H1 (cell line): ENCODE measurements around the gene PTPRD. TPM values are rescaled to one million over a fixed set of nuclear protein-coding genes. Genes with fewer than 3 reads are reported as not detected.

ENCODE experiments used
- CTCF ChIA-PET: fragments of 300-600 bp; sonication (Branson Sonifier 250); formaldehyde crosslinking; loops from one replicate; lab custom pipeline; 2021; ENCODE audit not compliant: partially characterized antibody; lab: Charles Lee
- POLR2A ChIA-PET: fragments of 300-600 bp; sonication (Branson Sonifier 250); formaldehyde crosslinking; loops from one replicate; lab custom pipeline; 2021; ENCODE audit warnings: inconsistent platforms; ENCODE audit not compliant: partially characterized antibody; lab: Charles Lee
- DNase-seq, 2 experiments: peaks; one replicate each; pipeline versions ENCODE4 v3.0.0 to v3.0.0-alpha.2; 2010 to 2022; ENCODE audit warnings: low spot score in 2 of 2, low read depth in 1 of 2, mixed read lengths in 1 of 2
- FAIRE-seq: peaks from 2 replicates; lab custom pipeline; 2011; peaks lifted over from hg19 to GRCh38; lab: Jason Lieb, UNC
- H2AFZ ChIP-seq: 2 replicates; pipeline ENCODE4 v1.8.1; 2012; ENCODE audit warnings: low read length, inconsistent platforms
- H2AK5ac ChIP-seq: 2 replicates; pipeline ENCODE4 v1.6.1; 2013; ENCODE audit warnings: low read depth, low read length
- H2BK120ac ChIP-seq: replicated peaks from 2 replicates; pipeline ENCODE3; 2013; ENCODE audit warnings: low read depth, low read length, inconsistent platforms
- H2BK12ac ChIP-seq: 2 replicates; pipeline ENCODE4 v1.6.1; 2013; ENCODE audit warnings: low read depth, low read length
- H2BK15ac ChIP-seq: 2 replicates; pipeline ENCODE4 v1.6.1; 2013; ENCODE audit warnings: low read length
- H2BK20ac ChIP-seq: 2 replicates; pipeline ENCODE4 v1.6.1; 2013; ENCODE audit warnings: low read length
- H2BK5ac ChIP-seq: 2 replicates; pipeline ENCODE4 v1.6.1; 2013; ENCODE audit warnings: low read depth, low read length
- H3K14ac ChIP-seq: 2 replicates; pipeline ENCODE4 v1.6.1; 2013; ENCODE audit warnings: inconsistent platforms; ENCODE audit not compliant: insufficient read length
- H3K18ac ChIP-seq: 2 replicates; pipeline ENCODE4 v1.6.1; 2013; ENCODE audit warnings: low read length; ENCODE audit errors: extremely low read depth
- H3K23ac ChIP-seq: 2 replicates; pipeline ENCODE4 v1.6.1; 2013; ENCODE audit warnings: inconsistent platforms; ENCODE audit not compliant: insufficient read length
- H3K23me2 ChIP-seq: 2 replicates; pipeline ENCODE4 v1.6.1; 2013; ENCODE audit warnings: low read depth, low read length
- H3K27ac ChIP-seq: 2 replicates; pipeline ENCODE4 v1.6.1; 2011; ENCODE audit warnings: low read depth, low read length, inconsistent platforms
- H3K27me3 ChIP-seq, 4 experiments: replicated peaks in 1 of 4; 1 replicate in 1 of 4; 2 replicates in 3 of 4; pipeline versions ENCODE4 v1.6.1 to v1.8.1; 2011 to 2013; ENCODE audit warnings: low read length in 3 of 4, mild to moderate bottlenecking in 3 of 4, inconsistent platforms in 2 of 4, mixed read lengths in 2 of 4, moderate library complexity in 1 of 4; ENCODE audit not compliant: control insufficient read depth in 3 of 4, insufficient read depth in 3 of 4; ENCODE audit errors: extremely low read depth in 1 of 4
- H3K36me3 ChIP-seq, 4 experiments: 2 replicates each; pipeline versions ENCODE4 v1.6.1 to v1.8.1; 2011 to 2013; ENCODE audit warnings: mild to moderate bottlenecking in 4 of 4, low read length in 3 of 4, moderate library complexity in 2 of 4, control low read depth in 1 of 4, inconsistent platforms in 1 of 4; ENCODE audit not compliant: insufficient read depth in 4 of 4, control insufficient read depth in 2 of 4
- H3K4ac ChIP-seq: replicated peaks from 2 replicates; pipeline ENCODE3; 2013; ENCODE audit warnings: low read length, low read depth, mixed read lengths, inconsistent platforms; ENCODE audit not compliant: insufficient read length
- H3K4me1 ChIP-seq, 4 experiments: replicated peaks in 1 of 4; 1 replicate in 1 of 4; 2 replicates in 3 of 4; pipeline versions ENCODE4 v1.6.1 to v1.8.1; 2011 to 2013; ENCODE audit warnings: low read length in 3 of 4, inconsistent platforms in 2 of 4, mixed read lengths in 1 of 4; ENCODE audit not compliant: insufficient read depth in 4 of 4, control insufficient read depth in 3 of 4
- H3K4me2 ChIP-seq, 2 experiments: 2 replicates each; pipeline versions ENCODE4 v1.6.1 to v1.8.1; 2011 to 2013; ENCODE audit warnings: low read depth in 2 of 2, low read length in 2 of 2, control low read depth in 1 of 2, inconsistent platforms in 1 of 2, mild to moderate bottlenecking in 1 of 2; ENCODE audit not compliant: insufficient read depth in 1 of 2
- H3K4me3 ChIP-seq, 4 experiments: fragments of 200-600, 300-600 bp in 1 of 4; sonication (generic), shearing (Covaris generic), sonication (Bioruptor Twin) in 1 of 4; 2 replicates each; pipeline versions ENCODE4 v1.5.1 to v1.8.1; 2011 to 2016; ENCODE audit warnings: low read length in 4 of 4, low read depth in 3 of 4, control low read depth in 2 of 4, inconsistent platforms in 2 of 4, mild to moderate bottlenecking in 2 of 4, mixed read lengths in 1 of 4, moderate library complexity in 1 of 4; ENCODE audit not compliant: insufficient read depth in 2 of 4; ENCODE audit errors: extremely low read depth in 1 of 4
- H3K56ac ChIP-seq: replicated peaks from 2 replicates; pipeline ENCODE3; 2013; ENCODE audit warnings: low read depth, mild to moderate bottlenecking, mixed read lengths, low read length, inconsistent platforms; ENCODE audit not compliant: insufficient read length
- H3K79me1 ChIP-seq: 2 replicates; pipeline ENCODE4 v1.6.1; 2013; ENCODE audit warnings: low read depth, low read length, control low read depth
- H3K79me2 ChIP-seq, 2 experiments: 2 replicates each; pipeline versions ENCODE4 v1.6.1 to v1.8.1; 2012 to 2013; ENCODE audit warnings: low read length in 2 of 2, mild to moderate bottlenecking in 2 of 2, inconsistent platforms in 1 of 2; ENCODE audit not compliant: insufficient read depth in 2 of 2, control insufficient read depth in 1 of 2
- H3K9ac ChIP-seq, 4 experiments: replicated peaks in 1 of 4; 1 replicate in 1 of 4; 2 replicates in 3 of 4; pipeline versions ENCODE4 v1.6.1 to v1.8.1; 2011 to 2013; ENCODE audit warnings: low read depth in 3 of 4, low read length in 3 of 4, control low read depth in 2 of 4, mild to moderate bottlenecking in 2 of 4, moderate library complexity in 2 of 4, inconsistent platforms in 1 of 4; ENCODE audit errors: extremely low read depth in 1 of 4
- H3K9me3 ChIP-seq, 2 experiments: 2 replicates each; pipeline versions ENCODE4 v1.6.1 to v1.8.1; 2012 to 2013; ENCODE audit warnings: mild to moderate bottlenecking in 2 of 2, moderate library complexity in 2 of 2, control low read depth in 1 of 2, inconsistent platforms in 1 of 2, low read depth in 1 of 2, low read length in 1 of 2, mixed read lengths in 1 of 2; ENCODE audit not compliant: insufficient read depth in 2 of 2
- H4K20me1 ChIP-seq, 2 experiments: replicated peaks in 1 of 2; 2 replicates each; pipeline versions ENCODE3 to v1.8.1; 2011 to 2013; ENCODE audit warnings: inconsistent platforms in 2 of 2, low read length in 2 of 2, mild to moderate bottlenecking in 1 of 2; ENCODE audit not compliant: insufficient read depth in 2 of 2, control insufficient read depth in 1 of 2
- H4K5ac ChIP-seq: 2 replicates; pipeline ENCODE4 v1.6.1; 2013; ENCODE audit warnings: low read length, low read depth, mixed read lengths, inconsistent platforms; ENCODE audit not compliant: insufficient read length
- H4K8ac ChIP-seq: 2 replicates; pipeline ENCODE4 v1.8.0; 2013; ENCODE audit warnings: mild to moderate bottlenecking, moderate library complexity, low read length, inconsistent platforms; ENCODE audit not compliant: insufficient read depth; ENCODE audit errors: extremely low read depth
- H4K91ac ChIP-seq: replicated peaks from 2 replicates; pipeline ENCODE3; 2013; ENCODE audit warnings: low read length, mixed read lengths, inconsistent platforms; ENCODE audit not compliant: insufficient read length
- ATF2 ChIP-seq: IDR thresholded peaks from 2 replicates; pipeline ENCODE4 v1.6.1; 2012; ENCODE audit warnings: low read length, inconsistent platforms
- BACH1 ChIP-seq: IDR thresholded peaks from 2 replicates; pipeline ENCODE4 v1.6.1; 2012; ENCODE audit warnings: low read length, improper control_type of control experiment
- EP300 ChIP-seq, 2 experiments: IDR thresholded peaks; 1 replicate in 1 of 2; 2 replicates in 1 of 2; pipeline ENCODE4 v1.6.1; 2011 to 2012; ENCODE audit warnings: low read depth in 2 of 2, low read length in 2 of 2, mild to moderate bottlenecking in 2 of 2, borderline replicate concordance in 1 of 2, inconsistent platforms in 1 of 2, moderate library complexity in 1 of 2
- EZH2 ChIP-seq: fragments of 200-600 bp; sonication (generic); IDR thresholded peaks from 2 replicates; pipeline ENCODE4 v1.7.1; 2012; ENCODE audit warnings: low read depth, mild to moderate bottlenecking, moderate library complexity, low read length, inconsistent platforms; ENCODE audit not compliant: severe bottlenecking
- FOSL1 ChIP-seq: IDR thresholded peaks from 2 replicates; pipeline ENCODE4 v1.6.1; 2011; ENCODE audit warnings: mild to moderate bottlenecking, low read depth, low read length, moderate library complexity; ENCODE audit not compliant: insufficient read depth
- HDAC2 ChIP-seq, 2 experiments: fragments of 300-600 bp in 1 of 2; sonication (generic) in 1 of 2; IDR thresholded peaks; 2 replicates each; pipeline ENCODE4 v1.6.1; 2011 to 2012; ENCODE audit warnings: low read depth in 2 of 2, low read length in 2 of 2, mild to moderate bottlenecking in 2 of 2, moderate library complexity in 2 of 2, borderline replicate concordance in 1 of 2, inconsistent platforms in 1 of 2
- HDAC6 ChIP-seq: IDR thresholded peaks from one replicate; pipeline ENCODE4 v1.7.1; 2012; ENCODE audit warnings: low read depth, mild to moderate bottlenecking, inconsistent platforms, low read length, moderate library complexity
- POLR2A ChIP-seq, 2 experiments: IDR thresholded peaks; 1 replicate in 1 of 2; 2 replicates in 1 of 2; pipeline ENCODE4 v1.6.1; 2011; ENCODE audit warnings: low read depth in 2 of 2, low read length in 2 of 2, mild to moderate bottlenecking in 2 of 2; ENCODE audit errors: control extremely low read depth in 1 of 2
- RFX5 ChIP-seq: IDR thresholded peaks from 2 replicates; pipeline ENCODE4 v1.6.1; 2011; ENCODE audit warnings: low read depth, low read length, improper control_type of control experiment, borderline replicate concordance
- RXRA ChIP-seq: IDR thresholded peaks from 2 replicates; pipeline ENCODE4 v1.6.1; 2011; ENCODE audit warnings: low read depth, mild to moderate bottlenecking, low read length, moderate library complexity; ENCODE audit not compliant: insufficient read depth
- SP1 ChIP-seq: IDR thresholded peaks from 2 replicates; pipeline ENCODE4 v1.6.1; 2011; ENCODE audit warnings: low read depth, low read length
- TCF12 ChIP-seq: IDR thresholded peaks from 2 replicates; pipeline ENCODE4 v1.6.1; 2011; ENCODE audit warnings: low read depth, mild to moderate bottlenecking, low read length
- WGBS, 2 experiments: shearing (Covaris generic) in 1 of 2; methylation state at CpG; one replicate each; pipeline versions ENCODE4 v1.1.6 to v1.1.7; 2013 to 2015; ENCODE audit warnings: low lambda C conversion rate in 2 of 2, mixed read lengths in 2 of 2, inconsistent platforms in 1 of 2, low coverage in 1 of 2, missing lambda C conversion rate in 1 of 2; ENCODE audit not compliant: insufficient replicate concordance in 2 of 2, insufficient coverage in 1 of 2, insufficient read length in 1 of 2; ENCODE audit errors: extremely low coverage in 1 of 2, missing lambda C conversion rate in 1 of 2; 5-methylcytosine and 5-hydroxymethylcytosine counted together
- polyA plus RNA-seq, 7 experiments: library from polyadenylated mRNA; depleted of rRNA in 3 of 7; stranded (reverse) in 5 of 7; unstranded in 2 of 7; fragments of >200 nt in 5 of 7; fragments of 200-250 nt in 2 of 7; gene quantifications; 1 replicate in 5 of 7; 2 replicates in 1 of 7; 4 replicates in 1 of 7; pipeline versions ENCODE4 v1.2.1 to v1.2.3, GENCODE V29; 2011 to 2013; ENCODE audit warnings: missing spikeins in 2 of 7, mixed read lengths in 2 of 7
- total RNA-seq: library from RNA; stranded (reverse); fragmentation: NEBNext Ultra II Directional; extraction: Animal tissue kit (Norgen Biotek cat#: 25700); gene quantifications from 2 replicates; pipeline ENCODE4 v1.2.1, GENCODE V29; 2021

PTPRD gene
- total and polyA plus RNA-seq, 2 of the 8 experiments (the other 6 are each of a cell fraction or from before 2014, with no cell fraction given), result 17.2 to 77.0 TPM

- H2BK20ac ChIP-seq, result no peak overlapping the region
- H4K20me1 ChIP-seq, result no peaks in the 10 kb centered on the region
- no peaks in the 10 kb centered on the region for H3K79me1 ChIP-seq
- 75% methylated on average over 1 of the region's 1 CpG; no CpG with 5 or more reads in 1 of the 2 experiments for WGBS, 2 experiments
- H3K9ac ChIP-seq, result no peak overlapping the region
- POLR2A ChIA-PET, result no interaction called here
- no peak overlapping the region for H4K8ac ChIP-seq
- no peak for DNase-seq
- no peaks in the 10 kb centered on the region for H3K27me3 ChIP-seq
- H3K4me2 ChIP-seq, result no peak overlapping the region
- no peak overlapping the region for H4K5ac ChIP-seq
- H3K23me2 ChIP-seq, result no peaks in the 10 kb centered on the region
- H2BK12ac ChIP-seq, result no peak overlapping the region
- no peak overlapping the region for H3K27ac ChIP-seq
- no peak overlapping the region for H3K4ac ChIP-seq
- no peak overlapping the region for H3K18ac ChIP-seq
- H3K23ac ChIP-seq, result no peak overlapping the region
- no peak overlapping the region for H2BK15ac ChIP-seq
- H2AK5ac ChIP-seq, result no peak overlapping the region
- H3K36me3 ChIP-seq, result no peaks in the 10 kb centered on the region
- H4K91ac ChIP-seq, result no peak overlapping the region
- no peak overlapping the region for H3K4me3 ChIP-seq
- no peak overlapping the region for H2BK5ac ChIP-seq
- CTCF ChIA-PET, result no interaction called here
- no peak overlapping the region for H2BK120ac ChIP-seq
- no peak overlapping the region for H3K14ac ChIP-seq
- H3K79me2 ChIP-seq, result no peaks in the 10 kb centered on the region
- H3K56ac ChIP-seq, result no peak overlapping the region
- FAIRE-seq, result no peak
- H3K9me3 ChIP-seq, result no peaks in the 10 kb centered on the region
- peaks cover 0 to 4% (median 0%) of the 10 kb centered on the region in 4 experiments; a peak in 1 of 7 replicates for H3K4me1 ChIP-seq
- H2AFZ ChIP-seq, result no peak overlapping the region
- TF ChIP-seq EZH2 (no peak), HDAC2 (IDR thresholded peaks at IDR 0.05; ENCODE audit: borderline replicate concordance in 1 of 2, low read depth in 2 of 2, low read length in 2 of 2) (no peak), HDAC6 (no peak), BACH1 (no peak), ATF2 (no peak), RXRA (no peak), TCF12 (no peak), EP300 (IDR thresholded peaks at IDR 0.05; ENCODE audit: borderline replicate concordance in 1 of 2, low read depth in 2 of 2, low read length in 2 of 2) (no peak), SP1 (no peak), RFX5 (no peak), POLR2A (IDR thresholded peaks at IDR 0.05; ENCODE audit: control extremely low read depth in 1 of 2, low read depth in 2 of 2, low read length in 2 of 2) (no peak), FOSL1 (no peak)
Measured at GRCh38 chr9:8508671-8509290, 2104.0 kb downstream of the PTPRD start.
